Central memory CD4-positive, alpha-beta T cell (primary cell): Measurements from ENCODE around the gene ERC2.

Experiments used
- DNase-seq: peaks from one replicate; pipeline ENCODE4 v3.0.0; 2022

ERC2 gene

DNA sequence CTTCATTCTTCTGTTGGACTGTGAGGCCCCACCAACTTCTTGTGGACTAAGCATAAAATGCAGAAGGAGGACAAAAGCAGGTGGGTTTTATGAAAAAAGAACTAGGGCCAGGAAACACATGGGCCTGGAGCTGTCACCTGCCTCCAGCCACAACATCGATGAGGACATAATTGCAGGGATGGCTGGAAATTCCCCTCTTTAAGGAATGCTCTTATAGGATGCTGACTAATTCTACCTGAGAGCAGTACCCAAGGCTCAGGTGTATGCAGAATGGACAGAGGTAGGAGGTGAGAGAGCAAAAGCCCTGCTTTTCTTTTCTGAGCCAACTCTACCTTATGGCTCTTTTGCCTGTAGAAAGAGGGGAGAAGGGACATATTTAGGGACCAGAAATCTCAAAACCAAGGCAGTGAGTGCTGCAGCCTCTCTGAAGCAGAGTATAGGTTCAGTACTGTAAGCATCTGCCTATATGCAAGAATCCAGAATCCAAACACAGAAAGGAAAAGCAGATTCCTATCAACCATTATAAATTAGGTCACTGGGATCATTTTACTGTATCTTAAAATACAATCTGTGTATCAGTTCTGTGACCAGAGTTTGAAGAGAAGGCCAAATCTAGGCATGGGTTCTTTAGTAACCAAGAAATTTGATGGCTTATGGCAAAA lies 775.8 kb downstream of the ERC2 start:
- no peak for DNase-seq

DNA sequence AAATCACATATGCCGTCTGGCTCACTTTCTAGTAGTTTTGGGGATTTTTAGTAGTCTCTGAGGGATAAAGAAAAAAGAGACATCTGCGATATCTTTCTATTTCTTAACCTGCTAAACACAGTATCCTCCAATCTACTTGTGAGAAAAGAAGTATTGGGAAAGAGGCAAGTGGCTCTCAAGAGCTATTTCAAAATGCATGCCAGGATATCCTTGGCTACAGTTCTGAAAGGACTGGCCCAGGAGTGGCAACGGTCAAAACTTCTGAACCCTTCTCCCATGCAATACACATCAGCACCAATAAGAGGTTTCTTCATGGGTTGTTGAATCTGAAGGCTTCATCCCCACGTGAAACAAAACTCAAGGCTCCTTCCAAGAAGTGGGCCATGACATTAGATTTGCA lies 777.1 kb downstream of the ERC2 start:
- no peak for DNase-seq

GRCh38 chr3:55690726-55691125 lies 777.5 kb downstream of the ERC2 start:
- DNase-seq: no peak

DNA sequence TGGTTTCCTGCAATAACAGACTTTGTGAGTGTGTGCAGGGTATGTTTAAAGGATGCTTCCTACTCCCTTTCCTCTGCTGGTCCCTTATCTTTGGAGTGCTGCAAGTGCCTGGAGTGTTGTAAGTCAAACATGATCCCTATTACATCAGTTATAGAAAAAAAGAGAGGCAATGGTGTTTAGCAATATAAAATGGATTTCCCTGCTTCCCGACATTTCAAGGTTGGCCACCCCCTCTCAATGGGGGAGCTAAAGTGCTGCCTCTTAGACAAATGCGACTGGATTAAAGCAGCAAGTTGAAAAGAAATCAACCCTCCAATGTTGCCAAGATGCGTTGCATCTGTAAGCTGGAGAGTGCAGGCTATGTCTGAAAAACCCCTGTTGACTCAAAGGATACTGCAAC lies 778.1 kb downstream of the ERC2 start:
- DNase-seq: no peak

DNA sequence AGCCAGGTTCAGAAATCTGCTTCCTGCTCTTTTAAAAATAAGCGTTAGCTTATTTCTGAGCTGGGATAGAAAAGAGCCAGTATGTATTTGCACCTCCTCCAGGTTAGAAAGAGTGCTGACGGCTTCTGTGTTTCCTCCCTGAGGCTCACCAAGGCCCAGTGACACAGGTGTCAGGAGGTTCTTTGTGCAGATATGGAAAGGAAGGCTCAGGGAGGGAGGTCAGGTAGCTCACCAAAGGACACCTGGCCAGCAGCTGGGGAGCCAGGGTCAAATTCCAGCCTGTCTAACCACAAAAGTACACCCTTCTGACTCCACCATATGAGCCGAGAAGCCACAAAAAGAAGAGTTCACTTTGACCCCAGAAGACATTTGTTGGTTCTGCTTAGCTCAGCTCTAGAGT lies 780.1 kb downstream of the ERC2 start:
- DNase-seq: no peak

GRCh38 chr3:55687526-55687925 lies 780.7 kb downstream of the ERC2 start:
- DNase-seq: no peak

- no peak for DNase-seq
Observed at GRCh38 chr3:55686426-55687254, 781.6 kb downstream of the ERC2 start.

DNA sequence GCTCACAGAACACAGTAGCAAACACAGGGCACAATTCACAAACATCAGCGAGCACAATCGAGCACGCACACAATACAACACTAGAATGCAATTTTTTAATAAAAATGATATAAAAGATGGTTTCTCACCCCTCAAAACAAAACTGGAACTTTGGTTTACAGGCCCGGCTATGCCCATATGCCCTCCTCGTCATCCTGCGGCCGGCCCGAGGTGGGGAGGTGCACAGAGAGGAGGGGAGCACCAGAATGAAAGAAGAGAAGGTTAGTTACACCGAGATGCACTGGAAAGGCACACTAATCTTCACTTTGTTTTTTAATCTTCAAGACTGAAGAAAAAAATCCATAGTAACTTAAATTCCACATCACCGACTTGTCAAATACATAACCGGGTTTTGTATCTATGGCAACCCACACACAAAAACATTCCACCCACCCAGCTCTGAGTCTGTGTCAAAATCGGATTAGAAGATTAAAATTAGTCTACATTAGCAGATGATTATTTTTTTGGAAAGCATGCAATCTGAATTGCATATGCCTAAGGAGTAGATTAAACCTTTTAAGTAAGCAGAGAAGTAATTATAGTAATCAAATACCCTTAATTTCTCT lies 784.5 kb downstream of the ERC2 start:
- no peak for DNase-seq

GRCh38 chr3:55682461-55682860 lies 785.8 kb downstream of the ERC2 start:
- no peak for DNase-seq

GRCh38 chr3:55678546-55679216 lies 789.6 kb downstream of the ERC2 start:
- DNase-seq: no peak

GRCh38 chr3:55676643-55677042 lies 791.6 kb downstream of the ERC2 start:
- no peak for DNase-seq

DNA sequence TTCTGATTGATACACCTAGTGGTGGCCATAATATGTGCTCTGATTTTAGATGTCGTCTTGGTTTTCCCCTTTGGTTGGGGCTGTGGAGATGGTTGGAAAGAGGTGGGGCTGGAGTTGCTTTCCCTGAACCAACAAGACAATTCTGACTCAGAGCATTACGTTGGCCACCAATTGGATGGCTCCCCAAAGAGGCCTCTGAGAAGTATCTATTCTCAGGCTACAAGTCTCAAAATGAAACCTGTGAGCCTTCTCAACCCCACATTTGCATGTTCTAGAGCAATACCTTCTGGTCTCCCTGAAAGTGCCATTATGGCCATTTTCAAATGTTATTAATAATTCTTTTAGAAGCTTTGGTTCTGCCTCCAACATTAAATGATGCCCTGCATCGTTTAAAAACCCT lies 792.8 kb downstream of the ERC2 start:
- DNase-seq: no peak

- DNase-seq: no peak
Observed at GRCh38 chr3:55673764-55674163, 794.5 kb downstream of the ERC2 start.

DNA sequence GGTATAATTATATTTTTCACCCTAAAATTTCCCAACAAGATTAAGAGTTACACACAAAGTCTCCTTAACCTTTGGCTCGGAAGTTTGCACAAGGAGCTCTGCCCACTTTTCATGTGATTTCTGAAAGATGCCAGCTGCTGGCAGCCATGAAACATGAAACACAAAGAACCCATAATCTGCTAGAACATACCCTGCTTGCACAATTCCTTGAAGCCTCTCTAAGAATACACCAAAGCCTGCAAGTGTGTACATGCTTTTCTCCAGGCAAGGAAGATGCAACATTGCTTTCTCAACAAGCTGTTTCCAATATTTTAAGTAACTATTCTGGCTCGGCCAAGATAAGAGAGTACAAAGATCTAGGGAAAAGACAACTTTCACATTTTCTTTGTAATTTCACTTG lies 799.1 kb downstream of the ERC2 start:
- DNase-seq: no peak

GRCh38 chr3:55668359-55668758 lies 799.9 kb downstream of the ERC2 start:
- no peak for DNase-seq

DNA sequence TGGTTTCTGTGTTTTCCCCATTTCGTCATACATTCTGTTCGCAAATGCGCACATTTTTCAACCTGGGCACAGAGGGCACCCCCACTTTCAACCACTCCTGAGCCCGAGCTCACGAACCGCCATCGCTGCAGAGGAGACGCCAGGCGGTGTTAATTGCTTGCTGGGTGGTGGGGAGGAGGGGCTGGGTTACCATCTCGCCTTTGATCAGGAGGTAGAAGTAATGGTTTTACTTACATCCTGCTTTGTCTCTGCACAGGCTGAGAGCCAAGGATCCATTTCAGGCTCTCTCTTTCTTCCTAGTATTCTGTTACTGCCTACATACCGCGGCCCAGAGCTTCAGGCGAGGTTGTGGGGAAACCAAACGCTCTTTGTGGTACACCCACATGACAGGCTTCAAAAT lies 803.9 kb downstream of the ERC2 start:
- DNase-seq: no peak

- DNase-seq: no peak
Observed at GRCh38 chr3:55662683-55663082, 805.6 kb downstream of the ERC2 start.

DNA sequence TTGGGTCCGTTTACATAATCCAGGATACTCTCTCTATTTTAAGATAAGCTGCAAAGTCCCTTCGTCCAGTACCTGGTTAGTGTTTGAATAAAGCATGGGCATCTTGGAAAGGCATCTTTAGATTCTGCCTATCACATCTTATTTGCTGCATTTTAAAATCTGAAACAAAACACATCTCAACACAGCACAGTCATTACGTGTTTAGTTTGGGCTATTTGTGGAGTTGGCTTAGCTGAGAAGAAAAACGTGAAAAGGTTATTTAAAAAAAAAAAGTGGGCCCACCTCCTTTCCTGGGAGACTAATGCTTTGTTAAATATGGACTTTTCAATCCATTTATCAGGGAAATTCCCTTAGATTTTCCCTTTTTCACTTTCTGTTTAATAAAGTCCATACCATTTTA lies 806.7 kb downstream of the ERC2 start:
- no peak for DNase-seq

- no peak for DNase-seq
Observed at GRCh38 chr3:55661141-55661540, 807.1 kb downstream of the ERC2 start.

DNA sequence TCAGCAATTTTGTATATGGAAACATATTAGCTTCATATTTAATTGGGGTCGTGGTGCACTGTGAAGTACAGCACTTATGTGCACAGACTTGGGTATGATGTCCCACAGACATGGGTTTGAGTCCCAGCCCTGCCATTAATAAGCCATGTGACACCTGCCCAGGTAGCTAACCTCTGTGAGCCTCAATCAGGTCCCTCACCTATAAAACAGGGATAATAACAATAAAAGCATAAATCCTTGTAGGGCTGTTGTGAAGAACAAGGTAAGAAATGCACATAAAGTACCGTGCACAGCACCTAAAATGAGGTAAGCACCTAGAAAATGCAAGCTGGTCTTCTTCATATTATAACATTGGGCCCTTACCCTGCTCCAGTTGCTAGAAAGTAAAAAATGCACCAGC lies 807.6 kb downstream of the ERC2 start:
- no peak for DNase-seq

DNA sequence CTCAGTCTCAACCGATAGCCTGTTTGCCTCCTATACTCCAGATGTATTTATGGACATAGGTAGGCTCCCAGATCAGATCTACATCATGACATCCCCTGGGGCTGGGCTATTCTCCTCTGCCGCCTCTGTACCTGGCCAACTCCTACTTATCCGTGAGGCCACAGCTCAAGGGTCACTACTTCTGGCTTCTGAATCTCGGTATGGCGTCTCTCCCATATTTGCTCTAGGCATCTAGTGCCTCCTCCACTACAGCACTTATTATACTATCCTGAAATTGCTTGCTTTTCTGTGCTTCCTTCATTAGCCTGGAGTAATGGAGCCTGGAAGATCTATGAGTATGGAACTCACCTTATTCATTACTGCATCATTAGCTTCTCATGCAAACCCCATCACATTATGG lies 808.6 kb downstream of the ERC2 start:
- no peak for DNase-seq

GRCh38 chr3:55658690-55659562 lies 809.3 kb downstream of the ERC2 start:
- no peak for DNase-seq

GRCh38 chr3:55658270-55658669 lies 810.0 kb downstream of the ERC2 start:
- DNase-seq: no peak
